Fibroblast of the aortic adventitia (primary cell): ENCODE measurements around the gene ZNF467. TPM values are rescaled to one million over a fixed set of nuclear protein-coding genes. Genes with fewer than 3 reads are reported as not detected.

Source experiments
- DNase-seq: peaks from one replicate; pipeline ENCODE4 v3.0.0-alpha.2; 2010; ENCODE audit warnings: low read depth
- H3K4me3 ChIP-seq: 2 replicates; pipeline ENCODE4 v1.5.1; 2011; ENCODE audit warnings: low read depth, mild to moderate bottlenecking, control low read depth, low read length, moderate library complexity
- total RNA-seq: library from RNA; depleted of rRNA; stranded (reverse); fragments of >200 nt; gene quantifications from 2 replicates; pipeline ENCODE4 v1.2.3, GENCODE V29; 2012; ENCODE audit warnings: low replicate concordance
- TF ChIP-seq, protein P1 (sequence below): IDR thresholded peaks from 2 replicates; pipeline ENCODE4 v1.5.1; 2011; ENCODE audit warnings: mild to moderate bottlenecking, low read length, control low read depth, inconsistent platforms; ENCODE audit not compliant: insufficient read depth

ZNF467 gene
- total RNA-seq, 1 donor, result 0.27 TPM

DNA sequence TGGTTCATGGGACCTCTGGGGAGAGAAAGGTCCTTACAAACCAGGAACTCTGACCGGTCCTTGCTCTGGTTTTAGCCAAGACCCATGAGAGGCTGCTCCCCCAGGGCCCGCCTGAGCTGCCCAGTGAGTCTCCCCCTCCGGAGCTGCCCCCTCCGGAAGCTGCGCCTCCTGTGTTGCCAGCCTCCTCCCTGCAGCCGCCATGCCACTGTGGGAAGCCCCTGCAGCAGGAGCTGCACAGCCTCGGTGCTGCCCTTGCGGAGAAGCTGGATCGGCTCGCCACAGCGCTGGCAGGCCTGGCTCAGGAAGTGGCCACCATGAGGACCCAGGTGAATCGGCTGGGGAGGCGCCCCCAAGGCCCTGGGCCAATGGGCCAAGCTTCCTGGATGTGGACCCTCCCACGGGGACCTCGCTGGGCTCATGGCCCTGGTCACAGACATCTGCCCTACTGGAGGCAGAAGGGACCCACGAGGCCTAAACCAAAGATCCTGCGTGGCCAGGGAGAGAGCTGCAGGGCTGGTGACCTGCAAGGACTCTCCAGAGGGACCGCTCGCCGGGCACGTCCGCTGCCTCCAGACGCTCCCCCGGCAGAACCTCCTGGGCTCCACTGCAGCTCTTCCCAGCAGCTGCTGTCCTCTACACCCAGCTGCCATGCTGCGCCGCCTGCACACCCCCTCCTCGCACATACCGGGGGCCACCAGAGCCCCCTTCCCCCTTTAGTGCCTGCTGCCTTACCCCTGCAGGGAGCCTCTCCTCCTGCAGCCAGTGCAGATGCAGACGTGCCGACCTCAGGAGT is 40.1 kb downstream of the ZNF467 start:
- TF ChIP-seq, protein P1, sequence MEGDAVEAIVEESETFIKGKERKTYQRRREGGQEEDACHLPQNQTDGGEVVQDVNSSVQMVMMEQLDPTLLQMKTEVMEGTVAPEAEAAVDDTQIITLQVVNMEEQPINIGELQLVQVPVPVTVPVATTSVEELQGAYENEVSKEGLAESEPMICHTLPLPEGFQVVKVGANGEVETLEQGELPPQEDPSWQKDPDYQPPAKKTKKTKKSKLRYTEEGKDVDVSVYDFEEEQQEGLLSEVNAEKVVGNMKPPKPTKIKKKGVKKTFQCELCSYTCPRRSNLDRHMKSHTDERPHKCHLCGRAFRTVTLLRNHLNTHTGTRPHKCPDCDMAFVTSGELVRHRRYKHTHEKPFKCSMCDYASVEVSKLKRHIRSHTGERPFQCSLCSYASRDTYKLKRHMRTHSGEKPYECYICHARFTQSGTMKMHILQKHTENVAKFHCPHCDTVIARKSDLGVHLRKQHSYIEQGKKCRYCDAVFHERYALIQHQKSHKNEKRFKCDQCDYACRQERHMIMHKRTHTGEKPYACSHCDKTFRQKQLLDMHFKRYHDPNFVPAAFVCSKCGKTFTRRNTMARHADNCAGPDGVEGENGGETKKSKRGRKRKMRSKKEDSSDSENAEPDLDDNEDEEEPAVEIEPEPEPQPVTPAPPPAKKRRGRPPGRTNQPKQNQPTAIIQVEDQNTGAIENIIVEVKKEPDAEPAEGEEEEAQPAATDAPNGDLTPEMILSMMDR, result no peak
- no peak overlapping the region for H3K4me3 ChIP-seq

DNA sequence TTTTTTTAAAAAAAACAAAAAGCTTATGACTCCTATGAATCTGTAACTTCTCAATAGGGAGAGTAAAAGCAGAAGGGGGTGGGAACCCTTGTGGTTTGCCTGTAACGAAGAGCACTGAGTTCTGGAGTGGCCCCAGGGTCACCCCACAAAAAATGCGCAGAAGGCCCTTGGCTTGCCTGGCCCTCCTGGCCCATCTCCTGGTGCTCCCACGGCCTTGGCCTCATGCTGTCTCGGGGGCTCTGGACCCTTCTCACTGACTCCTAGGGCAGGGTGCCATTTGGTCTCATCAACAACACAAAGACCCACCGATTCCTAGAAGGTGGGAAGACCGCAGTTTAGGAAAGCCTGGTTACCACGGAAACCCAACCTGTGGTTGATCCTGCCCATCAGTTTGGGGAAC is 40.8 kb downstream of the ZNF467 start:
- TF ChIP-seq, protein P1, result no peak

More for the DNA sequence above, 40.1 kb downstream of the ZNF467 start:
- no peak for DNase-seq

DNA sequence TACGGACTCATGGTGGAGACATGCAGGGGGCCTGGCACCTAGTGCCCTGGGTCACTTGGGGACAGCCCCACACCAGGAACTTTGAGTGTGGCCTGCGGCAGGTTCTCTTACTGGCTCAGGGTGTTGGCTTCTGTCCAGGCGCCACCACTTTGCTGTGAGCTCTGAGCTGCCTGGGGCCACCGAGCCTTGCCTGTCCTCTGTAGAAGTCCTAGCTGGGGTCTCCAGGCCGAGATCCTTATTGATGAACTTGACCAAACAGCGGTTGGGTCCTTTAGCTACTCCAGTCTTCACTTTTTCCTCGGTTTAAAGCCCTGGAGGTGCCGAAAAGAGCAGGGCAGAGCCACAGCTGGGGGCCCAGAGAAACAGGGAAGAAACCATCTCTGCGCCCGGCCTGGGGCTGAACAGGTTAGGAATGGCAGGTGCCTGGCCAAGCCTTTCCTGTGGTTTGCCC is 41.3 kb downstream of the ZNF467 start:
- TF ChIP-seq, protein P1, result no peak
- DNase-seq, result no peak
- H3K4me3 ChIP-seq, result no peak overlapping the region

More for the DNA sequence above, 40.8 kb downstream of the ZNF467 start:
- no peak for DNase-seq
- no peak overlapping the region for H3K4me3 ChIP-seq

DNA sequence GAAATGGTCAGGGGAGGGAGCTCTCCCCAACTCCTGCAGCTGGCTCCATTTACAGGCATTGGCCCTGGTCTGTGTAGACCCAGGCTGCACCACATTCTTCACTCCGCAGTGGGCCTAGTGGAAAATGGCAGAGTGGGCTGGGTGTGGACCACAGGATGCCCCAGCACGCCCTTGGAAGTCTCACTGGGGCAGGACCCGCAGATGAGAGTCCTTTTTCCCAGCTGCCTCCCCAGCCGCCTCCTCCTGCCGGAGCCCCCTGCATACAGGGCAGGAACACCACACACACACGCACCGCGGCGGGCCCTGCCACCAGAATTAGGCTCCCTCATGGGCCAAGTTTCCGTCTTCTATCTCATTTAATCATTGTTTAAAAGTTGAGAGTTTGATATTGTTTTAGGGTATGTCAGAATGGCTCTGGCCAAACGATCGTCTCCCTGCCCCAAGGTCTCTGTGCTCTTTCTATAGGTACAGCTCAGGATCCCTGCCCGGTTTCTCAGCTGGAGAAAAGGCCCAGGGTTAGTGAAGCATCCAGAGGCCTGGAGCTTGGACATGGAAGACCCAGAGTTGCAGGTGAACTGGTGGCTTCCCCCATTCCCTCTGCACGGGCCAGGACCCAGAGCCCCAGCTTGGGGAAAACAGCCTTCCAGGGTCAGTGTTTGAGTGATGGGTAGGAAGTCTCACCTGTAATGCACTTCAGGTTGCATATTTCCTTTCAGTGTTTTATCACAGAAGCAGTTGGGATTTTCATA is 42.0 kb downstream of the ZNF467 start:
- DNase-seq, result no peak
- TF ChIP-seq, protein P1, result no peak
- H3K4me3 ChIP-seq, result no peak overlapping the region

DNA sequence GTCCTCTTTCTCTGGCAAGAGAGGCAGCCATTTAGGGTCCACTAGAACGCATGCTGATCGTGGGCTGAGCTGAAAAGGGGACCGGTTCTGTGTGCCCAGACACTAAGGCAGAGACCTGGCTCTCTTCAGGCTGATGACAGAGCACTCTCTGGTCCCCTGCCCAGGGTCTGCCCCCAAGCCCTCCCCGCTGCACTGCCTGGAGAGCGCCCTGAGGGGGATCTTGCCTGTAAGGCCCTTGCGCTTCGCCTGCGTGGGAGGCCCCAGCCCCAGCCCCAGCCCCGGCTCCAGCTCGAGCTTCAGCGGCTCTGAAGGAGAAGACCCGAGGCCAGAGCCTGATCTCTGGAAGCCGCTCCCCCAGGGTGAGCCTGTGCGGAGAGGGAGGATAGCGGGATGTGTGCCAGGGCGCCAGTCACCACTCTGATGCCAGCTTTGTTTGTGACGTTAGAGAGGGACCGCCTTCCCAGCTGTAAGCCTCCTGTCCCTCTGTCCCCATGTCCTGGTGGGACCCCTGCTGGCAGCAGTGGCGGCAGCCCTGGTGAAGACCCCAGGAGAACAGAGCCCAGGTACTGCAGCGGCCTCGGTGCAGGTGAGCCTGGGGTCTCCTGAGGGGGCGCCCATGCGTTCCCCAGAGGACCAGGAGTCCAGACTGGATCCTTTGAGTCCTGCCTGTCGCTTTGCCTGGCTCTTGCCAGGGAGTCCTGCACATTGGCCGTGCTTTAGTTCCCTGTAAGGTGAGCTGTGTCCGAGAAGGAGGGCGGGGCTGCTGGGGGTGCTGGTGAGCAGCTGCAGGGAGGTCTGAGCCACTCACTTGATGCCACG is 43.2 kb downstream of the ZNF467 start:
- DNase-seq, result no peak
- TF ChIP-seq, protein P1, result no peak
- no peak overlapping the region for H3K4me3 ChIP-seq

DNA sequence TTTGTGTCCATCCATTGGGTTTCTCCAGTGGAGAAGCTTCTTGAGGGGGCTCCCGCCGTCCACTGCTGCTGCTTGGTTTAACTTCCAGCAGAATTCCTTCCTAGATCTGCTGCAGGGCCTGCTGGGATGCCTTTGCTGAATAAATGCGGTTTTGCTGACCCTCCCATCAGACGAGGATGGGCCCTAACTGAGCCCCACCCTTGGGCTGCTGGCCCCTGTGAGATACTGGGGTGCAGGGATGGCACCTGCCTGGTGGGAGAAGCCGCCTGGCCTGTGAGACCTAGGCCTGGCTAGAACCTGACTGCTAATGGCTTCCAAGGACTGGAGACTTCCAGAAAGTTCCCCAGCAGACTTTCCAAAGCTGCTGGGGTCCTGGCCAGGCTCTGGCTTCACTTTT is 43.8 kb downstream of the ZNF467 start:
- TF ChIP-seq, protein P1, result no peak
- DNase-seq, result no peak
- no peak overlapping the region for H3K4me3 ChIP-seq
